Natural killer cell (primary cell): ENCODE results near the gene DSTYK. TPM values are rescaled to one million over a fixed set of nuclear protein-coding genes. Genes with fewer than 3 reads are reported as not detected.

Experiments used
- ATAC-seq, 3 donors: fragments of 150-1000 bp in 2 of 3; fragments of 200-7000 bp in 1 of 3; cut with Tn5 transposase; 1 replicate in 1 of 3; 2 replicates in 2 of 3; pipeline ENCODE4 v1.10.0; 2021; ENCODE audit warnings: mild to moderate bottlenecking in 2 of 3, moderate library complexity in 2 of 3
- DNase-seq, 2 donors: peaks; one replicate each; pipeline versions ENCODE4 v3.0.0 to v3.0.0-alpha.2; 2013 to 2021; ENCODE audit warnings: mixed read lengths in 1 of 2
- H3K27ac ChIP-seq: one replicate; pipeline ENCODE4 v1.5.1; 2013; ENCODE audit warnings: mild to moderate bottlenecking, low read length
- H3K27me3 ChIP-seq: one replicate; pipeline ENCODE4 v1.6.1; 2013; ENCODE audit warnings: low read length; ENCODE audit not compliant: control insufficient read depth, insufficient read depth
- H3K36me3 ChIP-seq: one replicate; pipeline ENCODE4 v1.6.1; 2013; ENCODE audit warnings: low read length; ENCODE audit not compliant: control insufficient read depth, insufficient read depth
- H3K4me1 ChIP-seq: one replicate; pipeline ENCODE4 v1.6.1; 2013; ENCODE audit warnings: low read length; ENCODE audit not compliant: control insufficient read depth, insufficient read depth
- H3K4me3 ChIP-seq: one replicate; pipeline ENCODE4 v1.5.1; 2013; ENCODE audit warnings: low read length
- H3K9me3 ChIP-seq: one replicate; pipeline ENCODE4 v1.6.1; 2013; ENCODE audit warnings: low read length; ENCODE audit not compliant: control insufficient read depth, insufficient read depth
- H3K27ac Mint-ChIP-seq, 2 donors: one replicate each; pipeline ENCODE4 v1.8.0; 2022; ENCODE audit warnings: mild to moderate bottlenecking in 2 of 2, mixed read lengths in 2 of 2, moderate library complexity in 1 of 2
- H3K27me3 Mint-ChIP-seq, 2 donors: one replicate each; pipeline ENCODE4 v1.8.0; 2022; ENCODE audit warnings: low read depth in 2 of 2, mixed read lengths in 2 of 2
- H3K36me3 Mint-ChIP-seq: one replicate; pipeline ENCODE4 v1.8.0; 2022; ENCODE audit warnings: mixed read lengths
- H3K4me1 Mint-ChIP-seq, 2 donors: one replicate each; pipeline ENCODE4 v1.8.0; 2022; ENCODE audit warnings: mixed read lengths in 2 of 2
- H3K4me3 Mint-ChIP-seq: one replicate; pipeline ENCODE4 v1.8.0; 2022; ENCODE audit warnings: mild to moderate bottlenecking, moderate library complexity, mixed read lengths
- H3K9me3 Mint-ChIP-seq, 2 donors: one replicate each; pipeline ENCODE4 v1.8.0; 2022; ENCODE audit warnings: mixed read lengths in 2 of 2
- WGBS: methylation state at CpG from one replicate; pipeline ENCODE4 v1.1.7; 2013; ENCODE audit warnings: missing lambda C conversion rate; ENCODE audit not compliant: insufficient coverage; 5-methylcytosine and 5-hydroxymethylcytosine counted together
- intact Hi-C: fragments of 100-400 bp; cut with micrococcal nuclease; formaldehyde crosslinking; loops from one replicate; pipeline ENCODE4 v1.14.2; 2022
- total RNA-seq, 4 donors: library from RNA; stranded (reverse); fragments of 120-200 nt in 1 of 4; gene quantifications; one replicate each; pipeline versions ENCODE4 v1.2.3 to v1.2.4, GENCODE V29; 2013 to 2022
- TF ChIP-seq, protein P1 (sequence below): fragments of 200-600 bp; IDR thresholded peaks from one replicate; pipeline ENCODE4 v1.8.0; 2022; ENCODE audit warnings: antibody characterized with exemption

Gene DSTYK, protein sequence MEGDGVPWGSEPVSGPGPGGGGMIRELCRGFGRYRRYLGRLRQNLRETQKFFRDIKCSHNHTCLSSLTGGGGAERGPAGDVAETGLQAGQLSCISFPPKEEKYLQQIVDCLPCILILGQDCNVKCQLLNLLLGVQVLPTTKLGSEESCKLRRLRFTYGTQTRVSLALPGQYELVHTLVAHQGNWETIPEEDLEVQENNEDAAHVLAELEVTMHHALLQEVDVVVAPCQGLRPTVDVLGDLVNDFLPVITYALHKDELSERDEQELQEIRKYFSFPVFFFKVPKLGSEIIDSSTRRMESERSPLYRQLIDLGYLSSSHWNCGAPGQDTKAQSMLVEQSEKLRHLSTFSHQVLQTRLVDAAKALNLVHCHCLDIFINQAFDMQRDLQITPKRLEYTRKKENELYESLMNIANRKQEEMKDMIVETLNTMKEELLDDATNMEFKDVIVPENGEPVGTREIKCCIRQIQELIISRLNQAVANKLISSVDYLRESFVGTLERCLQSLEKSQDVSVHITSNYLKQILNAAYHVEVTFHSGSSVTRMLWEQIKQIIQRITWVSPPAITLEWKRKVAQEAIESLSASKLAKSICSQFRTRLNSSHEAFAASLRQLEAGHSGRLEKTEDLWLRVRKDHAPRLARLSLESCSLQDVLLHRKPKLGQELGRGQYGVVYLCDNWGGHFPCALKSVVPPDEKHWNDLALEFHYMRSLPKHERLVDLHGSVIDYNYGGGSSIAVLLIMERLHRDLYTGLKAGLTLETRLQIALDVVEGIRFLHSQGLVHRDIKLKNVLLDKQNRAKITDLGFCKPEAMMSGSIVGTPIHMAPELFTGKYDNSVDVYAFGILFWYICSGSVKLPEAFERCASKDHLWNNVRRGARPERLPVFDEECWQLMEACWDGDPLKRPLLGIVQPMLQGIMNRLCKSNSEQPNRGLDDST
- total RNA-seq: 10 to 100 TPM in 2 of 3 donors, 1 to 10 TPM in 1; 9.9 to 17.5 (median 14.9) TPM
- total RNA-seq (2013): 11.3 TPM

DNA sequence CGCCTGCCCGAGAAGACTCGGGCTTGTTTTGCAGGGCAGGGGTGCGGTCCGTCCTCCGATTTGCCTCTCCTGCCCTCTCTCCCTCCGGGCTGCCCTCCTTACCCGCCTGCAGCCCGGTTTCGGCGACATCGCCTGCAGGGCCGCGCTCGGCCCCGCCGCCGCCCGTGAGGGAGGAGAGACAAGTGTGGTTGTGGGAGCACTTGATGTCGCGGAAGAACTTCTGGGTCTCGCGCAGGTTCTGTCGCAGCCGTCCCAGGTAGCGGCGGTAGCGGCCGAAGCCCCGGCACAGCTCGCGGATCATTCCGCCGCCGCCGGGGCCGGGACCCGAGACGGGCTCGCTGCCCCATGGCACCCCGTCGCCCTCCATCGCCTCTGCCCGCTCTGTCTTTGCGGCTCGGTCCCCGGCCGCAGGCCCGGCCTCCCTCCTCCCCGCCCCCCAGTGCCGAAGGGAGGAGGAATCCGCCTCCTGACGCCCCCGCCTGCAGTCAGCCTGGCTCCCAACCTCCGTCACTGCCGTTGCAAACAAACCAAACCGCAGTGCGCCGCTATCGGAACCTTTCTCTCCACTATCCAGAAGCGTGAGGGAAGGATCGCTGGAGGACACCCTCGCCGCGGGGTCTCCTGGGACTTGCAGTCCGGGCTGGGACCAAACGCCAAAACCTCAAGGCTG lies at the start of gene DSTYK:
DSTYK (minus strand) TSS at position 534 of the 670 bp plus-strand sequence; CDS start at position 367, 167 bp downstream.
- H3K27me3 ChIP-seq: no peaks in the 10 kb centered on the region
- WGBS: under 1% methylated on average over 65 of the region's 67 CpGs
- intact Hi-C loops: loop anchor here (1.0 to 2.0 kb wide), 3 partner anchors 15 to 101 kb away; partner anchors contain the start of gene TMCC2
- H3K4me1 ChIP-seq: peaks cover 12% of the 10 kb centered on the region
- peak within 1 kb of the TSS; percentile 99 for H3K4me3 ChIP-seq
- DNase-seq: peak; percentile 78 to 95
- Mint-ChIP-seq H3K36me3 (no peaks in the 10 kb centered on the region), H3K27ac (peak within 1 kb of the TSS; percentile 88 to 97), H3K9me3 (no peaks in the 10 kb centered on the region), H3K4me1 (peaks cover 24 to 35% of the 10 kb centered on the region in 2 donors), H3K27me3 (no peaks in the 10 kb centered on the region), H3K4me3 (peak within 1 kb of the TSS; percentile 97)
- TF ChIP-seq, protein P1, sequence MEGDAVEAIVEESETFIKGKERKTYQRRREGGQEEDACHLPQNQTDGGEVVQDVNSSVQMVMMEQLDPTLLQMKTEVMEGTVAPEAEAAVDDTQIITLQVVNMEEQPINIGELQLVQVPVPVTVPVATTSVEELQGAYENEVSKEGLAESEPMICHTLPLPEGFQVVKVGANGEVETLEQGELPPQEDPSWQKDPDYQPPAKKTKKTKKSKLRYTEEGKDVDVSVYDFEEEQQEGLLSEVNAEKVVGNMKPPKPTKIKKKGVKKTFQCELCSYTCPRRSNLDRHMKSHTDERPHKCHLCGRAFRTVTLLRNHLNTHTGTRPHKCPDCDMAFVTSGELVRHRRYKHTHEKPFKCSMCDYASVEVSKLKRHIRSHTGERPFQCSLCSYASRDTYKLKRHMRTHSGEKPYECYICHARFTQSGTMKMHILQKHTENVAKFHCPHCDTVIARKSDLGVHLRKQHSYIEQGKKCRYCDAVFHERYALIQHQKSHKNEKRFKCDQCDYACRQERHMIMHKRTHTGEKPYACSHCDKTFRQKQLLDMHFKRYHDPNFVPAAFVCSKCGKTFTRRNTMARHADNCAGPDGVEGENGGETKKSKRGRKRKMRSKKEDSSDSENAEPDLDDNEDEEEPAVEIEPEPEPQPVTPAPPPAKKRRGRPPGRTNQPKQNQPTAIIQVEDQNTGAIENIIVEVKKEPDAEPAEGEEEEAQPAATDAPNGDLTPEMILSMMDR: no peak
- peak; percentile 87 to 95 (median 90) for ATAC-seq
- peak within 1 kb of the TSS; percentile 76 for H3K27ac ChIP-seq
- H3K36me3 ChIP-seq: no peaks in the 10 kb centered on the region
- H3K9me3 ChIP-seq: no peaks in the 10 kb centered on the region

DNA sequence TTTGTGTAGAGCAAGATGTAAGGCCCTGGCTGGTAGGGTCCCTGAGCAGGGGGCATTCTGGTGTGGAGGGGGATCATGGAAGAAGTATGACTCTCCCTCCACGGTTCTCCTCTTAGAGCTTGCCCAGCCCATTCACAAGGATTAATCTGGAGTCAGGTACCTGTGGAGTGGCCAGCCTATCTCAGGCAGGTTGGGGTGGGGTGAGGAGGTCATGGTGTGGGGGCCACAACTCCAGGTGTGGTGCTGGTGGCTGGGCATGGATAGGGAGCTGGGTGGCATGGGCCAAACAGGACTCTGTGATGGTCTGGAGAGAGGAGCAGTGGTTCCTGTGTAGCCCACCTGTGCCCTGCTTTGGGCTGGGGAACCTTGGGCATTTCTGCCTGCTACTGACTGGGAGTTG lies 48.5 kb upstream of the DSTYK start:
- whole genome bisulfite sequencing: 76% methylated on average over 1 of the region's 1 CpG
- H3K4me3 Mint-ChIP-seq: no peak overlapping the region
- peaks cover 7 to 11% of the 10 kb centered on the region in 2 donors for H3K27me3 Mint-ChIP-seq

DNA sequence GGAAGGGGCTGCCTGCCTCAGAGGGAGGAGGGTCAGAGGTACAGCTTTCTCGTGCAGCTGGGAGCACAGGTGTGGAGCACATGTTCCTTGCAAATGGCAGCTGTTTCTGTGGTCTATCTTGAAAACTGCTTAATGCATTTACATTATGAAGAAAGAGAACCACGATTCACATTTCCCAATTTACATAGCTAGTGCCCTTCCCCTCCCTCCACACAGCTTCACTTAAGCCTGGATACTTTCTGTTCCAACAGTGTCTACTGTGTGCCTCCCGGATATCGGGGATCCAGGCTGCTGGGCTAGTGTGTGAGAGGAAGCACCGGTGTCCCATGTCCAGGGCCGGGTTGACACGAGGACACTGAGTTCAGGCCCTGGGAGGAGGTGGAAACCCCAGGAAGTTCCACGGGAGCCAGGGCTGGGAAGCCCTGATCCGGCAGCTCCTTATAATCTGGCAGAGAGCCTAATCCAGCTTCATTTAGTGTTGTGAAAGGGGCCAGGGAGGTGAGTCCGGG lies 47.9 kb upstream of the DSTYK start:
- no peaks in the 10 kb centered on the region for H3K9me3 Mint-ChIP-seq
- H3K4me3 ChIP-seq: no peak overlapping the region
- H3K36me3 ChIP-seq: no peaks in the 10 kb centered on the region
- DNase-seq: no peak
- no peaks in the 10 kb centered on the region for H3K36me3 Mint-ChIP-seq
- ATAC-seq: no peak
- H3K4me3 Mint-ChIP-seq: no peak overlapping the region
- TF ChIP-seq, protein P1: no peak
- H3K4me1 Mint-ChIP-seq: peaks cover 7 to 18% of the 10 kb centered on the region in 2 donors
- H3K27me3 ChIP-seq: peaks cover 3% of the 10 kb centered on the region
- H3K9me3 ChIP-seq: no peaks in the 10 kb centered on the region
- H3K4me1 ChIP-seq: peaks cover 11% of the 10 kb centered on the region
- peaks cover 7 to 11% of the 10 kb centered on the region in 2 donors for H3K27me3 Mint-ChIP-seq
- 81% methylated on average over 10 of the region's 10 CpGs for WGBS
- H3K27ac ChIP-seq: no peak overlapping the region
- H3K27ac Mint-ChIP-seq: no peak overlapping the region
- intact Hi-C loops: loop anchor here (5.0 kb wide), 1 partner anchor 117 kb away; no protein-coding TSS in a partner anchor

More for the DNA sequence above, 48.5 kb upstream of the DSTYK start:
- Histone ChIP-seq H3K4me1 (peaks cover 11% of the 10 kb centered on the region), H3K9me3 (no peaks in the 10 kb centered on the region), H3K27ac (no peak overlapping the region), H3K36me3 (no peaks in the 10 kb centered on the region), H3K4me3 (no peak overlapping the region), H3K27me3 (peaks cover 3% of the 10 kb centered on the region)
- TF ChIP-seq, protein P1: no peak
- H3K4me1 Mint-ChIP-seq: peaks cover 7 to 18% of the 10 kb centered on the region in 2 donors
- no peaks in the 10 kb centered on the region for H3K36me3 Mint-ChIP-seq
- H3K27ac Mint-ChIP-seq: no peak overlapping the region
- DNase-seq (no peak), ATAC-seq (no peak)
- H3K9me3 Mint-ChIP-seq: no peaks in the 10 kb centered on the region
- intact Hi-C loops: loop anchor here (5.0 kb wide), 1 partner anchor 118 kb away; no protein-coding TSS in a partner anchor
